Activated CD8-positive, alpha-beta memory T cell treated with anti-CD3 and anti-CD28 coated beads, Interleukin-2, amount 50 U/mL, for 4 hours (primary cell): ENCODE results near the gene NHERF2.

Experiments used
- DNase-seq: peaks from one replicate; pipeline ENCODE4 v3.0.0-alpha.2; 2020

Gene NHERF2

GRCh38 chr16:2042171-2042985 lies 15.7 kb downstream of the NHERF2 start:
- no peak for DNase-seq

GRCh38 chr16:2042986-2043666 lies 16.4 kb downstream of the NHERF2 start:
- no peak for DNase-seq

DNA sequence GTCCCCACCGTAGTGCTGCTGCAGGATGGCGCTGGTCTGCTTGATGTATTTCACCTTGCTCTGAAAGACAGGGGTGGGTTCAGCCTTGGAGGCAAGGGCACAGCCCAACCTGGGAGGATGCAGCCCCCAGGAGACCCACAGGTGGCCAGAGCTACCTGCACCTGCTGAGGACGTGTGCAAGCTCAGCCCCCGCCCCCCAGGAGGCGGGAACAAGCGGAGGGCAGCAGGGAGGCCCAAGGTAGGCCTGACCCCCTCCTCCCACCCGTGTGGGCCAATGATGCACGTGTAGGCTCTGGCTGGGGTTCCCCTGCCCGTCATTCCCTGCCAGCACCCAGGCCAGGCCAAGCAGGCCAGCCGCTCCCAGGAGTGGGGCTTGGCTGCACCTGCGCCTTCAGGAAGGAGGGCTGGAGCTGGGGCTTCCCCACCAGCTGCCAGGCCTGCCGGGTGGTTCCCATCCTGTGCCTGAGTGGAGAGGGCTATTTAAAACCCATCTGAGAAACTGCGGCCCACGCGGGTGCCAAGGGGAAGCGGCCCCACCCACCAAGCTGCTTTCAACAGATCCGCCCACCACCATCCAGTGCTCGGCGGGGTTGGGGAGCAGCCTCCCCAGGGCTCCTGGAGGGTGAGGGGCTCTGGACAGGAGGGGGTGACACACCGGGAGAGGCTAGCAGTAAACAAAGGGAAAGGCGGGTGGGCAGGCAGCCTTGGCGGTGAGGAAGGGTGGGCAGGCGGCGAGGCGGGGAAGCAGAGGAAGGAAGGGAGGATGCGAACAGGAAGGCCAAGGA lies 17.2 kb downstream of the NHERF2 start:
- no peak for DNase-seq

DNA sequence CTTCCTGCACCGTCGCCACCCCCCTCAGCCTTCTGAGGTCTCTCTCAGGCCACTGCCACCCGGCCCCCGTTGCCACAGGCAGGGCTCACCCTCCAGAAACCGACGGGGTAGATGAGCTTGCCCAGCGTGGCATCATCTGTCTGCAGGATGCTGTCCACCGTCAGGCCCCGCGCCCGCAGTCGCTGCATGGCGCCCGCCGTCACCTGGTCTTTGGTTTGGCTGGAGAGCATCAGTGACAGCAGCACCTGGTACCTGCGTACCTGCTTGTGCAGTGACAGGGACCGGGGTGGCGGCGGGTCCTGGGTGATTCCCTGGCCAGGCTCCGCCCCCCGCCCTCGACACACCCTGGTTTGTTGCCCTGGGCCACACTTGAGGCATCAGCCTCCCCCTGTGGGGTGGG lies 17.8 kb downstream of the NHERF2 start:
- no peak for DNase-seq

GRCh38 chr16:2045965-2046892 lies 19.5 kb downstream of the NHERF2 start:
- no peak for DNase-seq

- DNase-seq = no peak
Observed at GRCh38 chr16:2046893-2047329, 20.2 kb downstream of the NHERF2 start.

DNA sequence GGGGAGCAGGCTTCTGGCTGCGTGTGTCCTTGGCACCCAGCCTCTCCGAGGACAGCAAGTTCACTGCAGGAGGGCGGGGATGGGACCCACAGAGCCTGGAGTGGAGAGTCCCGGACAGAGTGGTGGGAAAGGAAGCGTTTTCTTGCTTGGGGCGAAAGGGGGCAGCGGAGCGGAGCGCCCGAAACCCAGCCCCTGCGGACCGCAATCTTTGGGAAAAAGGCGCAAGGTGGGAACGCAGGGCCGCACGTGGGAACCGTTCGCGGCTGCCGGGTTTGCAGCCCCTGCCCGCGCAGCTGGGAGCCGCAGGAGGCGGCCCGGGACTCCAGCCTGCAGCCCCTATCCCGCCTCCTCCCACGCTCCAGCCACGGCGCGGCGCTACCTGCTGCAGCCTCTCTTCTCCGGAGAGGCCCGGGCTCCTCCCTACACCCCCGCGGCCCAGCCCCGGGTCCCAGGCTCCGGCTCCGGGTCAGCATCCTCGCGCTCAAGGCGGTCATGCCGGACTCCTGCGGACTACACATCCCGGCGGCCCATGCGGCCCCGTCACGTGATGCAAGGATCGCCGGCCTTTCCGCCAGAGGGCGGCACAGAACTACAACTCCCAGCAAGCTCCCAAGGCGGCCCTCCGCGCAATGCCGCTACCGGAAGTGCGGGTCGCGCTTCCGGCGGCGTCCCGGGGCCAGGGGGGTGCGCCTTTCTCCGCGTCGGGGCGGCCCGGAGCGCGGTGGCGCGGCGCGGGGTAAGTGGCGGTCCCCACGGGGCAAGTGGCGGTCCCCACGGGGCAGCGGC lies 20.8 kb downstream of the NHERF2 start, which contains the start of the genes NTHL1 and TSC2:
NTHL1 (minus strand) TSS at position 505 of the 786 bp plus-strand sequence; CDS start at position 494, 11 bp downstream.
TSC2 (plus strand) TSS at position 656 of the 786 bp plus-strand sequence. CDS start 631 bp downstream, outside the sequence.
- peak; percentile 94 for DNase-seq

DNA sequence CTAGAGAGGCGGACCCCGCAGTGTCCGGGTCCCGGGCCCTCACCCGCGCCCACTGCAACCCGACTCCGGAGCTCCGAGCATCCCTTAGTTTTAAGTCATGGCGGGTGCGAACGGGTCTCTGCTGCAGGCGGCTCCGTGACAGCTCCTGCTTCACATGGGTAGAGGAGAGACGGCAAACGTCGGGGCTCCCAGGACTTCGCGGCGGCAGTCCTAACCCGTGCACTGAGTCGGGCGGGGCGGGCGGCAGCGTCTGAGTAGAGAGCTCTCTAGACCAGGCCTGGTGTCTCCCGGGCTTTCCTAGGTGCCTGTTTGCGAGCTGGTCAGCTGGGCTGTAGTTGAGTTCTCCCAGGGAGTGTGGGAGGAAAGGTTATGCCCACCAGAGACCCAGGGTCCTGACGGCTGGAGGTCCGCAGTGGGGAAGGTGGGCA lies 21.4 kb downstream of the NHERF2 start:
- no peak for DNase-seq

DNA sequence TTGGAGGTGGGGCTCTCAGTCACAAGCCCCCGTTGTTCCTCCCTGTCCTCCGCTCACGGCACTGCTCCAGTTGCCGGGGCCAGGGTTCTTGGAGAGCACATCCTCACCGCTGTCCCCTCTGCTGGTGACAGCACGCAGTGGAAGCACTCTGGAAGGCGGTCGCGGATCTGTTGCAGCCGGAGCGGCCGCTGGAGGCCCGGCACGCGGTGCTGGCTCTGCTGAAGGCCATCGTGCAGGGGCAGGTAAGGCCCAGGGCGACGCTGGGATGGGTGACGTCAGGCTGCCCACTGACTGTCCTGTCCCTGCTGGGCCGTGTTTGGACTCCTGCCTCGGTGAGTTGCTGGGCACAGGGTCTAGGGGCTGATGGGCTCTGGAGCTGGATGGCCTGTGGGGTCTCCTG lies 26.5 kb downstream of the NHERF2 start:
- DNase-seq = no peak

DNA sequence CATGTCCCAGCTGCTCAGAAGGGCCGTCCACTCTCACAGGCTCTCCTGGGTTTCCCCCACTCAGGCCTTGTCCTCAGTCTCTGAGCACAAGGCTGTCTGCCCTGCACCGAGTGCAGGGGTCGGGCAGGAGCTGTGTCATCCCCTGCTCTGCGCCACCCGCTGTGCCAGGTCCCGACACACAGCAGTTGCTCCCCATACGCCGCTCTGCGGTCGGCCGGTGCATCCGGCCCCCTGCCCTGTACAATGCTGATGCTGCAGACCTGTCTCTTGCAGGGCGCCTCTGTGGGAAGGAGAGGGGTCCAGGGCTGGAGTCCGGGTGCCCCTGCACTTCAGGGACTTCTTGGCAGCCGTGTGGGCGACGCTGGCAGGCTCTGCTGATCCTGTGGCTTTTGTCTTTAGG lies 27.2 kb downstream of the NHERF2 start:
- no peak for DNase-seq

DNA sequence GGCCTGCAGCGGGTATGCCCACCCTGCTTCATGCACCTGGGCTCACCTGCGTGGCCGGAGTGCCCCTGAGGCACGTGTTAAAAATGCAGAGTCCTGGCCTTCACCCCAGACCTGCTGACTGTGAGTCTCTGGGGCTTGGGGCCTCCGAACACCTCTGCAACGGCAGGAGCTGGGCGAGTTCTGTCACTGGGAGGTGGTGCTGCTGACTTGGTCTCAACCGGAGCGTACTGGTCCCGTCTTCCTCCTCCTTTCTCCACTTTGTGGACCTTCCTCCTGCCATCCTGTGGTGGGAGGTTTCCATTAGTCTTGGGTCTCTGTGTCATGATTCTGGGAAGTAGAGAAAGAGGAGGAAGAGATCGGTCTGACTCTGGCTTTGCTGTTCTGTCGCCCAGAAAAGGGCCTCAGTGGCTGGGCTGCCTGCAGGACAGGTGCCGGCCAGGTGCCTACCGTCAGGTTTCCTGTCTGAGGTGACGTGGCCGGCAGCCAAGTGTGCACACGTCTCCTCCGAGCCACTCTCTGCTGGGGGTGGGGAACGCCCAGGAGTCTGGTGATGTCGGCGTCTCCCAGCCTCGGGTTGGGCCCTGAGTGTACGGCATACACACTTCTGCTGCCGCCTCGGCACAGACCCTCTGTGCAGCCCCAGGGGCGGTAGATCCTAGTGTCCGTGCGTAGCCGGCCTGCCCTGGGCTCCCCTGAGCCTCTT lies 28.0 kb downstream of the NHERF2 start:
- DNase-seq = no peak

GRCh38 chr16:2056077-2056476 lies 29.4 kb downstream of the NHERF2 start:
- no peak for DNase-seq

DNA sequence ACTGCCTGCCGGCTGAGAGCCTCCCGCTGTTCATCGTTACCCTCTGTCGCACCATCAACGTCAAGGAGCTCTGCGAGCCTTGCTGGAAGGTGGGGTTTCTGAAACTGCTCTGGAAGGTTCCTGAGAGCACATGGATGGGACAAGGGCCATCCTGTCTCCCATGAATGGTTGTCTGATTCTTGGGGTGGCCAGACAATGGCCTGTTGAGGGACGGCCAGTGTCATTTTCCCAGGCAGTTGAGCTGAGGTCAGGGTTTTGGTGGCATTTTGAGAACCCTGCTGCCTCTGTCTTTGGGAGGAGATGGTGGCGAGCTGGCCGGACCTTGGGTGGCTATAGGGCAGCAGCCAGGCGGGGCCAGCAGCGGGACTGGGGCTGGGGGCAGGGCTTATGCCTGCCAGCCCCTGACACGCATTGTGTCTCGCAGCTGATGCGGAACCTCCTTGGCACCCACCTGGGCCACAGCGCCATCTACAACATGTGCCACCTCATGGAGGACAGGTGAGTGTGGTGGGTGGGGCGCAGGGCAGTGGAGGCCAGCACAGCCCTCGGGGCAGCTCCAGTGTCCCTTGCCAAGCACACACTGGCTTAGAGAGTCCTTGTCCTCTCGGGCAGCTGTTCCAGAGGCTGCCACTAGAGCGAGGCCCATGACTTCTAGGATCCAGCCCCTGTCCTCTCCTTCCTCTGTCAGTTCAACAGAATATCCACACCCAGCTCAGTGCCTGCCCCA lies 30.1 kb downstream of the NHERF2 start:
- no peak for DNase-seq

GRCh38 chr16:2057438-2057837 lies 30.7 kb downstream of the NHERF2 start:
- DNase-seq = no peak

- DNase-seq = no peak
Observed at GRCh38 chr16:2058420-2058819, 31.7 kb downstream of the NHERF2 start.

GRCh38 chr16:2058872-2059271 lies 32.2 kb downstream of the NHERF2 start:
- DNase-seq = no peak

- no peak for DNase-seq
Observed at GRCh38 chr16:2060346-2060745, 33.6 kb downstream of the NHERF2 start.

- DNase-seq = no peak
Observed at GRCh38 chr16:2061023-2061422, 34.3 kb downstream of the NHERF2 start.

- DNase-seq = no peak
Observed at GRCh38 chr16:2061526-2061925, 34.8 kb downstream of the NHERF2 start.

DNA sequence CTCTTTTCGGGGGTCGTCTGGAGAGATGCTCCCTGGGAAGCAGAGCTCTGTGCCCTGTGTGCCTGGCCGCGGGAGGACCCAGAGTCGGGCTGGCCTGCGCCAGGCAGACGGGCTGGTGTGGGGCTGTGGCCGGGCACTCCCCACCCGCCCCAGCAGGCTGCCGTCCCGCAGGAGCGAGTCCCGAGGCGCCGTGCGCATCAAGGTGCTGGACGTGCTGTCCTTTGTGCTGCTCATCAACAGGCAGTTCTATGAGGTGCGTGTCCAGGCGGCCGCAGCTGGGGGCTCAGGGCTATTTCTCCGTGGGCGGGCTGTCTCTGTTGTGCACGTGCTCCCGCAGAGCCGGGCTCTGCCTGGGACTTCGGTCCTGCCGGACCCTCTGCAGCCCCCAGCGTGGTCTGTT lies 36.1 kb downstream of the NHERF2 start:
- no peak for DNase-seq
